Testis (tissue), 2 donors: ENCODE results near the gene SMCR8.

ENCODE experiments used
- POLR2A ChIP-seq: fragments of 450-650 bp; IDR thresholded peaks from one replicate; pipeline ENCODE4 v1.6.1; 2017; ENCODE audit warnings: antibody characterized with exemption, mild to moderate bottlenecking, moderate library complexity
- TF ChIP-seq, protein P1 (sequence below), 3 experiments: fragments of 450-650 bp in 2 of 3; fragments of 200-600 bp in 1 of 3; sonication (generic) in 1 of 3; IDR thresholded peaks; one replicate each; pipeline ENCODE4 v1.5.1; 2016 to 2019; ENCODE audit warnings: antibody characterized with exemption in 3 of 3, mild to moderate bottlenecking in 2 of 3, moderate library complexity in 1 of 3

DNA sequence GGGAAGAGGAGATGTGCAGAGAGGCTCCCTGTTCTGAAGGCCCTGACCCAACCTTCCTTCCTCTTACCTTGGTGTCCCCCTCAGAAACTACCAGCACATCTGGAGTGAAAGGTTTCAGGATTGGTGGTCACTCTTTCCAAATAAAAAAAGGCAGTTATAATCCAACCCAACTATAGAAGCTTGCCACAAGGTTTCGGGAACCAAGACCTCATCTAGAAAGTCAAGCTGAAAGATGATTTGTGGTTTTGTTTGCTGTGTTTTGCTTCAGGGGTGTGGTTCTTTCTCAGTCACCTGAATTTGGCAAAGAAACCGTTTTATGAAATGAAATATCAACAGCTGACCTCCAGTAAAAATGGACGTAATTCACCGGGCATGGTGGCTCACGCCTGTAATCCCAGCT, 28.9 kb downstream of the SMCR8 start:
- TF ChIP-seq, protein P1, sequence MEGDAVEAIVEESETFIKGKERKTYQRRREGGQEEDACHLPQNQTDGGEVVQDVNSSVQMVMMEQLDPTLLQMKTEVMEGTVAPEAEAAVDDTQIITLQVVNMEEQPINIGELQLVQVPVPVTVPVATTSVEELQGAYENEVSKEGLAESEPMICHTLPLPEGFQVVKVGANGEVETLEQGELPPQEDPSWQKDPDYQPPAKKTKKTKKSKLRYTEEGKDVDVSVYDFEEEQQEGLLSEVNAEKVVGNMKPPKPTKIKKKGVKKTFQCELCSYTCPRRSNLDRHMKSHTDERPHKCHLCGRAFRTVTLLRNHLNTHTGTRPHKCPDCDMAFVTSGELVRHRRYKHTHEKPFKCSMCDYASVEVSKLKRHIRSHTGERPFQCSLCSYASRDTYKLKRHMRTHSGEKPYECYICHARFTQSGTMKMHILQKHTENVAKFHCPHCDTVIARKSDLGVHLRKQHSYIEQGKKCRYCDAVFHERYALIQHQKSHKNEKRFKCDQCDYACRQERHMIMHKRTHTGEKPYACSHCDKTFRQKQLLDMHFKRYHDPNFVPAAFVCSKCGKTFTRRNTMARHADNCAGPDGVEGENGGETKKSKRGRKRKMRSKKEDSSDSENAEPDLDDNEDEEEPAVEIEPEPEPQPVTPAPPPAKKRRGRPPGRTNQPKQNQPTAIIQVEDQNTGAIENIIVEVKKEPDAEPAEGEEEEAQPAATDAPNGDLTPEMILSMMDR (IDR thresholded peaks at IDR 0.05) = no peak
- no peak for TF ChIP-seq POLR2A
